Neural cell (in vitro differentiated cells): ENCODE results near the gene CHRM4. TPM values are rescaled to one million over a fixed set of nuclear protein-coding genes. Genes with fewer than 3 reads are reported as not detected.

Experiments used
- H2AFZ ChIP-seq: fragments of 200-600, 300-800 bp; sonication (generic), shearing (Covaris generic); 2 replicates; pipeline ENCODE4 v1.6.0; 2014; ENCODE audit warnings: low read depth, mild to moderate bottlenecking, antibody characterized with exemption, low read length, moderate library complexity
- H3F3A ChIP-seq: fragments of 200-600 bp; shearing (Covaris generic); 2 replicates; pipeline ENCODE4 v1.6.1; 2016; ENCODE audit warnings: mild to moderate bottlenecking, moderate library complexity, mixed read lengths, antibody characterized with exemption, low read length; ENCODE audit not compliant: insufficient read depth, poor library complexity, severe bottlenecking
- H3K27ac ChIP-seq: fragments of 200-600, 300-800 bp; sonication (generic), shearing (Covaris generic); 2 replicates; pipeline ENCODE4 v1.5.1; 2014; ENCODE audit warnings: mild to moderate bottlenecking, low read length, moderate library complexity
- H3K27me3 ChIP-seq: fragments of 300-800, 200-600 bp; sonication (generic), shearing (Covaris generic); 2 replicates; pipeline ENCODE4 v1.6.0; 2014; ENCODE audit warnings: mild to moderate bottlenecking, low read depth, low read length, moderate library complexity; ENCODE audit not compliant: insufficient read depth
- H3K36me3 ChIP-seq: fragments of 300-800, 200-600 bp; sonication (generic), shearing (Covaris generic); 2 replicates; pipeline ENCODE4 v1.5.1; 2014; ENCODE audit warnings: mild to moderate bottlenecking, antibody characterized with exemption, low read length, moderate library complexity; ENCODE audit not compliant: insufficient read depth
- H3K4me2 ChIP-seq: fragments of 300-800, 200-600 bp; sonication (generic), shearing (Covaris generic); 2 replicates; pipeline ENCODE4 v1.6.0; 2014; ENCODE audit warnings: mild to moderate bottlenecking, low read length
- H3K4me3 ChIP-seq: fragments of 300-800, 200-600 bp; sonication (generic), shearing (Covaris generic); 2 replicates; pipeline ENCODE4 v1.5.1; 2014; ENCODE audit warnings: mild to moderate bottlenecking, low read length, moderate library complexity
- H3K79me2 ChIP-seq: fragments of 200-600 bp; shearing (Covaris generic); replicated peaks from 2 replicates; pipeline ENCODE4 v1.6.0; 2014; ENCODE audit warnings: mild to moderate bottlenecking, low read length, moderate library complexity; ENCODE audit not compliant: insufficient read depth
- H3K9ac ChIP-seq: fragments of 300-800, 200-600 bp; sonication (generic), shearing (Covaris generic); 2 replicates; pipeline ENCODE4 v1.6.1; 2016; ENCODE audit warnings: mild to moderate bottlenecking, low read length, mixed read lengths
- H3K9me2 ChIP-seq: fragments of 200-600 bp; shearing (Covaris generic); 2 replicates; pipeline ENCODE4 v1.6.1; 2016; ENCODE audit warnings: mild to moderate bottlenecking, low read length, mixed read lengths; ENCODE audit not compliant: insufficient read depth
- H3K9me3 ChIP-seq: fragments of 200-600, 300-800 bp; sonication (generic), shearing (Covaris generic); 2 replicates; pipeline ENCODE4 v1.6.1; 2016; ENCODE audit warnings: mild to moderate bottlenecking, mixed run types, low read length, moderate library complexity, mixed read lengths
- H4K20me1 ChIP-seq: fragments of 200-600 bp; shearing (Covaris generic); 2 replicates; pipeline ENCODE4 v1.6.1; 2016; ENCODE audit warnings: mild to moderate bottlenecking, mixed run types; ENCODE audit not compliant: insufficient read depth
- EP300 ChIP-seq: fragments of 450-650 bp; conservative IDR thresholded peaks from 2 replicates; pipeline ENCODE4 v1.6.1; 2014; ENCODE audit warnings: antibody characterized with exemption, mild to moderate bottlenecking, moderate library complexity; ENCODE audit not compliant: poor library complexity, severe bottlenecking
- EZH2 ChIP-seq: fragments of 200-600, 300-800 bp; shearing (Covaris generic), sonication (generic); IDR thresholded peaks from 2 replicates; pipeline ENCODE4 v1.6.1; 2014; ENCODE audit warnings: antibody characterized with exemption, low read length, borderline replicate concordance, mild to moderate bottlenecking; ENCODE audit not compliant: insufficient read depth, poor library complexity, severe bottlenecking
- MXI1 ChIP-seq: fragments of 450-650 bp; conservative IDR thresholded peaks from 2 replicates; pipeline ENCODE4 v1.6.1; 2014; ENCODE audit warnings: antibody characterized with exemption, mild to moderate bottlenecking; ENCODE audit not compliant: poor library complexity, severe bottlenecking
- POLR2AphosphoS5 ChIP-seq: IDR thresholded peaks from 2 replicates; pipeline ENCODE4 v1.6.1; 2012
- RAD21 ChIP-seq: fragments of 450-650 bp; conservative IDR thresholded peaks from 2 replicates; pipeline ENCODE4 v1.6.1; 2014; ENCODE audit warnings: antibody characterized with exemption, mild to moderate bottlenecking, moderate library complexity
- REST ChIP-seq: IDR thresholded peaks from 2 replicates; pipeline ENCODE4 v1.6.1; 2012; ENCODE audit warnings: borderline replicate concordance
- SMC3 ChIP-seq: fragments of 450-650 bp; conservative IDR thresholded peaks from 2 replicates; pipeline ENCODE4 v1.6.1; 2014; ENCODE audit warnings: antibody characterized with exemption, mild to moderate bottlenecking, moderate library complexity; ENCODE audit not compliant: poor library complexity
- TAF1 ChIP-seq: IDR thresholded peaks from 2 replicates; pipeline ENCODE4 v1.6.1; 2012; ENCODE audit warnings: low read depth
- polyA plus RNA-seq: library from polyadenylated mRNA; depleted of rRNA; stranded (reverse); fragments of >200 nt; gene quantifications from 2 replicates; pipeline ENCODE4 v1.2.3, GENCODE V29; 2014
- TF ChIP-seq, protein P1 (sequence below): fragments of 450-650 bp; IDR thresholded peaks from 2 replicates; pipeline ENCODE4 v1.5.1; 2014; ENCODE audit warnings: antibody characterized with exemption, mild to moderate bottlenecking, moderate library complexity; ENCODE audit not compliant: poor library complexity, severe bottlenecking

Gene CHRM4
- polyA plus RNA-seq, 1 donor from 2014 or later, result 8.2 TPM

DNA sequence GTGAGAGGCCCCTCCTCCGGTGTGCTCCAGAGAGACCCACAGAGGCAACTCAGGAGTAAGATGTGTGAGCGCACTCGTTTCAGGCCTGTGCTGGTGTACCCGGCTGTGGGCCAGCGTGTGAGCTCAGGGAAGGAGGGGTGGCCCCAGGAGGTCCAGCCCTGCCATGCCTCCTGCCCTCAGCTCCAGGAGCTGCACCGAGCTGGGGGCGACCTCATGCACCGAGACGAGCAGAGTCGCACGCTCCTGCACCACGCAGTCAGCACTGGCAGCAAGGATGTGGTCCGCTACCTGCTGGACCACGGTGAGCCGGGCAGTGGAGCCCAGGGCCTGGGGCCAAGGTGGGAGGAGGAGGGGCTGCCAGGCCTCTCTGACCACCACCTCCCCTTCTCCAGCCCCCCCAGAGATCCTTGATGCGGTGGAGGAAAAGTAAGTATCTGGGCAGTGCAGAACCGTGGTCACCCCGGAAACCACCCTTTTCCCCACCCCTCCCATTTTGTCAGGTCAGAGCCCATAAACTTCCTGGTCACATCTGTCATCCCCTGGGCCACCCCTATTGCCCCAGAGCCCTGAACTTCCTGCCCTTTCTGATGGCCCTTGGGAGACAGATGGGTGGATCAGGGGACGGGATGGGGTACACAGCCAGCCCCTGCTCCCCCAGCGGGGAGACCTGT lies 12.6 kb downstream of the CHRM4 start:
- Histone ChIP-seq H3K9ac (no peak overlapping the region), H3F3A (no peaks in the 10 kb centered on the region), H2AFZ (no peak overlapping the region), H3K27ac (no peak overlapping the region), H3K4me3 (no peak overlapping the region), H3K27me3 (no peaks in the 10 kb centered on the region), H3K9me2 (no peaks in the 10 kb centered on the region), H3K79me2 (peaks cover 14% of the 10 kb centered on the region), H3K9me3 (no peaks in the 10 kb centered on the region), H4K20me1 (no peaks in the 10 kb centered on the region), H3K4me2 (no peak overlapping the region), H3K36me3 (no peaks in the 10 kb centered on the region)
- TF ChIP-seq EP300 (no peak), TAF1 (no peak), SMC3 (no peak), REST (no peak), EZH2 (no peak), RAD21 (no peak), MXI1 (no peak), POLR2AphosphoS5 (no peak)
- TF ChIP-seq, protein P1, sequence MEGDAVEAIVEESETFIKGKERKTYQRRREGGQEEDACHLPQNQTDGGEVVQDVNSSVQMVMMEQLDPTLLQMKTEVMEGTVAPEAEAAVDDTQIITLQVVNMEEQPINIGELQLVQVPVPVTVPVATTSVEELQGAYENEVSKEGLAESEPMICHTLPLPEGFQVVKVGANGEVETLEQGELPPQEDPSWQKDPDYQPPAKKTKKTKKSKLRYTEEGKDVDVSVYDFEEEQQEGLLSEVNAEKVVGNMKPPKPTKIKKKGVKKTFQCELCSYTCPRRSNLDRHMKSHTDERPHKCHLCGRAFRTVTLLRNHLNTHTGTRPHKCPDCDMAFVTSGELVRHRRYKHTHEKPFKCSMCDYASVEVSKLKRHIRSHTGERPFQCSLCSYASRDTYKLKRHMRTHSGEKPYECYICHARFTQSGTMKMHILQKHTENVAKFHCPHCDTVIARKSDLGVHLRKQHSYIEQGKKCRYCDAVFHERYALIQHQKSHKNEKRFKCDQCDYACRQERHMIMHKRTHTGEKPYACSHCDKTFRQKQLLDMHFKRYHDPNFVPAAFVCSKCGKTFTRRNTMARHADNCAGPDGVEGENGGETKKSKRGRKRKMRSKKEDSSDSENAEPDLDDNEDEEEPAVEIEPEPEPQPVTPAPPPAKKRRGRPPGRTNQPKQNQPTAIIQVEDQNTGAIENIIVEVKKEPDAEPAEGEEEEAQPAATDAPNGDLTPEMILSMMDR, result no peak

DNA sequence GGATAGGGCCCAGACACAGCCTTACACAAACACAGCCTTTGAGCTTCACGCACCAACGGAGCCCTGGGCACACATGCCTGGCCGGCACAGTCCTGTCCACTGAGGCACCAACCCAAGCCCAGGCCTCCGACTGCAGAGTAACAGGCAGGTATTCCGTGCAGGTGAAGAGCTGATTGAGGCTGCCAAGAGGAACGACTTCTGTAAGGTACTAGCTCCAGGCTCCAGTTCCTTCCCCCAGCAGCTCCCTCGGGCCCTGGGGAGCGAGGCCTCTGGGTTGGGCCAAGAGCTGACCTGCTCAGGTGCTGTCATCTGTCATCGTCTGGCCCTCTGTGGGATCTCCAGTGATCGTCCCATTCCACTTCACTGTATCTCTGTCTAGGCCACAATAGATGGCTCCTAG lies 13.3 kb downstream of the CHRM4 start:
- Histone ChIP-seq H3K27ac (no peak overlapping the region), H3K79me2 (peaks cover 10% of the 10 kb centered on the region), H3F3A (no peaks in the 10 kb centered on the region), H3K27me3 (no peaks in the 10 kb centered on the region), H3K9ac (no peak overlapping the region), H3K9me3 (no peaks in the 10 kb centered on the region), H2AFZ (no peak overlapping the region), H3K4me3 (no peak overlapping the region), H3K9me2 (no peaks in the 10 kb centered on the region), H4K20me1 (no peaks in the 10 kb centered on the region), H3K4me2 (no peak overlapping the region), H3K36me3 (no peaks in the 10 kb centered on the region)
- TF ChIP-seq POLR2AphosphoS5 (no peak), SMC3 (no peak), REST (no peak), MXI1 (no peak), RAD21 (no peak), EP300 (no peak), EZH2 (no peak), TAF1 (no peak)
- TF ChIP-seq, protein P1, result no peak
